HEK293 (cell line): ENCODE results near the gene TEDC2.

Experiments
- CTCF ChIA-PET: fragments of 350-600 bp; formaldehyde crosslinking; extraction: SDS; loops from one replicate; lab custom pipeline; 2021; ENCODE audit warnings: antibody characterized with exemption; lab: Yijun Ruan, JAX
- POLR2A ChIA-PET: fragments of 300-600 bp; formaldehyde crosslinking; extraction: SDS; loops from one replicate; lab custom pipeline; 2020; ENCODE audit warnings: antibody characterized with exemption, inconsistent platforms; lab: Yijun Ruan, JAX
- H3K27ac ChIP-seq: fragments of 200-500 bp; sonication (Bioruptor generic); 2 replicates; pipeline ENCODE4 v1.5.1; 2014; ENCODE audit warnings: low read depth, low read length, control low read depth, inconsistent platforms; ENCODE audit errors: extremely low read depth
- H3K36me3 ChIP-seq, 2 experiments: fragments of 200-500 bp in 1 of 2; sonication (Bioruptor generic) in 1 of 2; 1 replicate in 1 of 2; 2 replicates in 1 of 2; pipeline ENCODE4 v1.5.1; 2014 to 2017; ENCODE audit warnings: inconsistent platforms in 2 of 2, low read length in 2 of 2; ENCODE audit not compliant: control insufficient read depth in 2 of 2, insufficient read depth in 1 of 2
- H3K4me1 ChIP-seq: fragments of 200-500 bp; sonication (Bioruptor generic); 2 replicates; pipeline ENCODE4 v1.5.1; 2014; ENCODE audit warnings: mild to moderate bottlenecking, low read length, inconsistent platforms; ENCODE audit not compliant: control insufficient read depth, insufficient read depth
- H3K4me3 ChIP-seq: 2 replicates; pipeline ENCODE4 v1.5.1; 2011; ENCODE audit warnings: low read depth, mild to moderate bottlenecking, control low read depth, low read length, moderate library complexity
- H3K9me3 ChIP-seq: fragments of 200-500 bp; sonication (Bioruptor generic); 2 replicates; pipeline ENCODE4 v1.5.1; 2014; ENCODE audit warnings: low read depth, low read length, inconsistent platforms; ENCODE audit not compliant: control insufficient read depth, insufficient read depth
- FEZF1 ChIP-seq: fragments of 450-650 bp; formaldehyde crosslinking; IDR thresholded peaks from 2 replicates; pipeline ENCODE4 v1.5.1; 2016; ENCODE audit warnings: missing biosample characterization, missing genetic modification characterization
- KLF1 ChIP-seq: fragments of 450-650 bp; formaldehyde crosslinking; IDR thresholded peaks from 2 replicates; pipeline ENCODE4 v1.5.1; 2016; ENCODE audit warnings: missing biosample characterization, missing genetic modification characterization
- RBAK ChIP-seq: fragments of 450-650 bp; formaldehyde crosslinking; IDR thresholded peaks from 2 replicates; pipeline ENCODE4 v1.5.1; 2016; ENCODE audit warnings: missing biosample characterization, missing genetic modification characterization
- SALL2 ChIP-seq: fragments of 450-650 bp; formaldehyde crosslinking; IDR thresholded peaks from 2 replicates; pipeline ENCODE4 v1.5.0; 2017; ENCODE audit warnings: missing biosample characterization, mild to moderate bottlenecking, missing genetic modification characterization, borderline replicate concordance
- SP2 ChIP-seq: fragments of 450-650 bp; formaldehyde crosslinking; IDR thresholded peaks from 2 replicates; pipeline ENCODE4 v1.5.1; 2016; ENCODE audit warnings: missing biosample characterization, missing genetic modification characterization
- SP7 ChIP-seq: fragments of 450-650 bp; formaldehyde crosslinking; IDR thresholded peaks from 2 replicates; pipeline ENCODE4 v1.5.1; 2016; ENCODE audit warnings: missing biosample characterization, missing genetic modification characterization
- ZBTB17 ChIP-seq: fragments of 450-650 bp; formaldehyde crosslinking; IDR thresholded peaks from 2 replicates; pipeline ENCODE4 v1.5.1; 2016; ENCODE audit warnings: missing biosample characterization, missing genetic modification characterization
- ZBTB44 ChIP-seq: fragments of 450-650 bp; IDR thresholded peaks from 2 replicates; pipeline ENCODE4 v1.5.1; 2018; ENCODE audit warnings: missing biosample characterization, mild to moderate bottlenecking, missing genetic modification characterization
- ZBTB7A ChIP-seq: fragments of 450-650 bp; formaldehyde crosslinking; IDR thresholded peaks from 2 replicates; pipeline ENCODE4 v1.5.1; 2016; ENCODE audit warnings: low read depth, missing biosample characterization, missing genetic modification characterization
- ZFP69B ChIP-seq: fragments of 450-650 bp; formaldehyde crosslinking; IDR thresholded peaks from 2 replicates; pipeline ENCODE4 v1.5.1; 2016; ENCODE audit warnings: missing biosample characterization, missing genetic modification characterization
- ZNF10 ChIP-seq: fragments of 450-650 bp; formaldehyde crosslinking; IDR thresholded peaks from 2 replicates; pipeline ENCODE4 v1.5.1; 2017; ENCODE audit warnings: missing biosample characterization, missing genetic modification characterization
- ZNF132 ChIP-seq: fragments of 450-650 bp; formaldehyde crosslinking; IDR thresholded peaks from 2 replicates; pipeline ENCODE4 v1.5.1; 2017; ENCODE audit warnings: missing biosample characterization, missing genetic modification characterization, borderline replicate concordance
- ZNF133 ChIP-seq: fragments of 450-650 bp; formaldehyde crosslinking; IDR thresholded peaks from 2 replicates; pipeline ENCODE4 v1.5.1; 2016; ENCODE audit warnings: missing biosample characterization, missing genetic modification characterization
- ZNF155 ChIP-seq: fragments of 450-650 bp; formaldehyde crosslinking; IDR thresholded peaks from 2 replicates; pipeline ENCODE4 v1.5.1; 2016; ENCODE audit warnings: missing biosample characterization, missing genetic modification characterization
- ZNF169 ChIP-seq: fragments of 450-650 bp; formaldehyde crosslinking; IDR thresholded peaks from 2 replicates; pipeline ENCODE4 v1.5.1; 2016; ENCODE audit warnings: missing biosample characterization, missing genetic modification characterization
- ZNF239 ChIP-seq: fragments of 450-650 bp; formaldehyde crosslinking; IDR thresholded peaks from 2 replicates; pipeline ENCODE4 v1.5.1; 2016; ENCODE audit warnings: missing biosample characterization, missing genetic modification characterization
- ZNF302 ChIP-seq: fragments of 450-650 bp; formaldehyde crosslinking; IDR thresholded peaks from 2 replicates; pipeline ENCODE4 v1.5.1; 2016; ENCODE audit warnings: missing biosample characterization, missing genetic modification characterization, low read depth
- ZNF366 ChIP-seq: fragments of 450-650 bp; formaldehyde crosslinking; conservative IDR thresholded peaks from 2 replicates; pipeline ENCODE4 v1.5.1; 2016; ENCODE audit warnings: missing biosample characterization, missing genetic modification characterization
- ZNF518A ChIP-seq: fragments of 450-650 bp; formaldehyde crosslinking; conservative IDR thresholded peaks from 2 replicates; pipeline ENCODE4 v1.5.1; 2016; ENCODE audit warnings: low read depth, missing biosample characterization, missing genetic modification characterization
- ZNF621 ChIP-seq: fragments of 450-650 bp; formaldehyde crosslinking; IDR thresholded peaks from 2 replicates; pipeline ENCODE4 v1.5.1; 2017; ENCODE audit warnings: missing biosample characterization, missing genetic modification characterization
- ZNF660 ChIP-seq: fragments of 450-650 bp; IDR thresholded peaks from 2 replicates; pipeline ENCODE4 v1.5.1; 2018; ENCODE audit warnings: missing biosample characterization, mild to moderate bottlenecking, missing genetic modification characterization
- ZNF777 ChIP-seq: fragments of 450-650 bp; formaldehyde crosslinking; IDR thresholded peaks from 2 replicates; pipeline ENCODE4 v1.5.1; 2017; ENCODE audit warnings: missing biosample characterization, missing genetic modification characterization, borderline replicate concordance
- ZNF791 ChIP-seq: fragments of 450-650 bp; formaldehyde crosslinking; IDR thresholded peaks from 2 replicates; pipeline ENCODE4 v1.5.1; 2016; ENCODE audit warnings: missing biosample characterization, missing genetic modification characterization
- ZSCAN30 ChIP-seq: fragments of 450-650 bp; IDR thresholded peaks from 2 replicates; pipeline ENCODE4 v1.5.1; 2018; ENCODE audit warnings: missing biosample characterization, mild to moderate bottlenecking, missing genetic modification characterization, moderate library complexity
- TF ChIP-seq, protein P1 (sequence below): fragments of 450-650 bp; formaldehyde crosslinking; IDR thresholded peaks from 2 replicates; pipeline ENCODE4 v1.5.1; 2016; ENCODE audit warnings: missing biosample characterization, missing genetic modification characterization
- TF ChIP-seq, protein P2 (sequence below): fragments of 450-650 bp; formaldehyde crosslinking; IDR thresholded peaks from 2 replicates; pipeline ENCODE4 v1.5.1; 2017; ENCODE audit warnings: missing biosample characterization, mild to moderate bottlenecking, missing genetic modification characterization, moderate library complexity

TEDC2 gene

GRCh38 chr16:2467528-2468232 lies 7.8 kb downstream of the TEDC2 start (continued):
- TF ChIP-seq FEZF1 (tag by site-specific recombination) (no peak), ZBTB7A (tag by site-specific recombination) (no peak; the same call in 1 of the 2 replicates)

GRCh38 chr16:2468233-2468724 lies 8.4 kb downstream of the TEDC2 start:
- H3K4me1 ChIP-seq, result peaks cover 27% of the 10 kb centered on the region
- no peaks in the 10 kb centered on the region for H3K9me3 ChIP-seq
- ChIA-PET CTCF (interaction anchor here (0.6 to 2.5 kb wide), 3 partner anchors 32 to 218 kb away, joined by 3 to 8 read pairs (median 4); no protein-coding TSS in a partner anchor), POLR2A (interaction anchor here (0.6 to 3.2 kb wide), 10 partner anchors 9 to 425 kb away, joined by 3 to 34 read pairs (median 4); partner anchors contain the start of genes ATP6V0C, ECI1 and TEDC2)
- H3K36me3 ChIP-seq, result peaks cover 0 to 11% of the 10 kb centered on the region in 2 experiments; a peak in 1 of 3 replicates
- peak overlapping the region; percentile 85 for H3K27ac ChIP-seq
- peak overlapping the region; percentile 37 for H3K4me3 ChIP-seq
- TF ChIP-seq SP7 (tag by site-specific recombination), result peak; percentile 8; the same call in 1 of the 2 replicates
- TF ChIP-seq ZNF777, result no peak
- TF ChIP-seq ZNF302, result no peak
- no peak for TF ChIP-seq ZNF132 (tag by site-specific recombination)
- no peak for TF ChIP-seq ZNF133 (tag by site-specific recombination)
- TF ChIP-seq ZSCAN30 (tag by site-specific recombination), result no peak
- no peak for TF ChIP-seq ZNF518A (tag by site-specific recombination)
- peak; percentile 97 for TF ChIP-seq ZBTB17 (tag by site-specific recombination)
- no peak for TF ChIP-seq ZNF169 (tag by site-specific recombination)
- no peak for TF ChIP-seq ZNF791 (tag by site-specific recombination)
- TF ChIP-seq ZNF621, result no peak
- peak; percentile 69 for TF ChIP-seq KLF1 (tag by site-specific recombination)
- peak; percentile 62 for TF ChIP-seq ZNF366
- TF ChIP-seq ZNF239 (tag by site-specific recombination), result 0 out of 2 replicates have a peak, but pooled peaks have one; percentile 8
- peak; percentile 16; the same call in 1 of the 2 replicates for TF ChIP-seq ZNF660 (tag by site-specific recombination)
- no peak for TF ChIP-seq ZNF10
- TF ChIP-seq, protein P1, sequence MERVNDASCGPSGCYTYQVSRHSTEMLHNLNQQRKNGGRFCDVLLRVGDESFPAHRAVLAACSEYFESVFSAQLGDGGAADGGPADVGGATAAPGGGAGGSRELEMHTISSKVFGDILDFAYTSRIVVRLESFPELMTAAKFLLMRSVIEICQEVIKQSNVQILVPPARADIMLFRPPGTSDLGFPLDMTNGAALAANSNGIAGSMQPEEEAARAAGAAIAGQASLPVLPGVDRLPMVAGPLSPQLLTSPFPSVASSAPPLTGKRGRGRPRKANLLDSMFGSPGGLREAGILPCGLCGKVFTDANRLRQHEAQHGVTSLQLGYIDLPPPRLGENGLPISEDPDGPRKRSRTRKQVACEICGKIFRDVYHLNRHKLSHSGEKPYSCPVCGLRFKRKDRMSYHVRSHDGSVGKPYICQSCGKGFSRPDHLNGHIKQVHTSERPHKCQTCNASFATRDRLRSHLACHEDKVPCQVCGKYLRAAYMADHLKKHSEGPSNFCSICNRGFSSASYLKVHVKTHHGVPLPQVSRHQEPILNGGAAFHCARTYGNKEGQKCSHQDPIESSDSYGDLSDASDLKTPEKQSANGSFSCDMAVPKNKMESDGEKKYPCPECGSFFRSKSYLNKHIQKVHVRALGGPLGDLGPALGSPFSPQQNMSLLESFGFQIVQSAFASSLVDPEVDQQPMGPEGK (tag by site-specific recombination), result 0 out of 2 replicates have a peak, but pooled peaks have one; percentile 28
- TF ChIP-seq, protein P2, sequence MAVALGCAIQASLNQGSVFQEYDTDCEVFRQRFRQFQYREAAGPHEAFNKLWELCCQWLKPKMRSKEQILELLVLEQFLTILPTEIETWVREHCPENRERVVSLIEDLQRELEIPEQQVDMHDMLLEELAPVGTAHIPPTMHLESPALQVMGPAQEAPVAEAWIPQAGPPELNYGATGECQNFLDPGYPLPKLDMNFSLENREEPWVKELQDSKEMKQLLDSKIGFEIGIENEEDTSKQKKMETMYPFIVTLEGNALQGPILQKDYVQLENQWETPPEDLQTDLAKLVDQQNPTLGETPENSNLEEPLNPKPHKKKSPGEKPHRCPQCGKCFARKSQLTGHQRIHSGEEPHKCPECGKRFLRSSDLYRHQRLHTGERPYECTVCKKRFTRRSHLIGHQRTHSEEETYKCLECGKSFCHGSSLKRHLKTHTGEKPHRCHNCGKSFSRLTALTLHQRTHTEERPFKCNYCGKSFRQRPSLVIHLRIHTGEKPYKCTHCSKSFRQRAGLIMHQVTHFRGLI, result peak; percentile 34; the same call in 1 of the 2 replicates
- no peak for TF ChIP-seq ZFP69B (tag by site-specific recombination)
- TF ChIP-seq ZNF155 (tag by site-specific recombination), result no peak
- peak; percentile 23; the same call in 1 of the 2 replicates for TF ChIP-seq SP2
- no peak for TF ChIP-seq RBAK (tag by site-specific recombination)
- TF ChIP-seq SALL2, result no peak
- peak; percentile 85 for TF ChIP-seq ZBTB44 (tag by site-specific recombination)
